GM19395 (cell line): ENCODE results near the gene SAMD4A.
"Not testable (repeated sequence)": the region's sequence is repeated elsewhere in the genome, so short reads cannot be mapped to it uniquely, and the experiment has no call there.

Experiments
- ATAC-seq: cut with Tn5 transposase; IDR thresholded peaks from one replicate; pipeline ENCODE4 v1.9.1; 2021; ENCODE audit warnings: mild to moderate bottlenecking, moderate library complexity; ENCODE audit not compliant: unreplicated experiment

Gene SAMD4A

GRCh38 chr14:54752611-54753010, 185.7 kb downstream of the SAMD4A start:
- not testable (repeated sequence) for ATAC-seq

- not testable (repeated sequence) for ATAC-seq
Measured at GRCh38 chr14:54753396-54753795, 186.5 kb downstream of the SAMD4A start.

- no peak for ATAC-seq
Measured at GRCh38 chr14:54754116-54754622, 187.2 kb downstream of the SAMD4A start.

GRCh38 chr14:54754623-54755386, 187.9 kb downstream of the SAMD4A start:
- ATAC-seq, result no peak

GRCh38 chr14:54756656-54757392, 189.9 kb downstream of the SAMD4A start:
- ATAC-seq, result no peak

GRCh38 chr14:54758041-54758440, 191.1 kb downstream of the SAMD4A start:
- ATAC-seq, result no peak

- no peak for ATAC-seq
Measured at GRCh38 chr14:54759982-54760585, 193.2 kb downstream of the SAMD4A start.

GRCh38 chr14:54760866-54761575, 194.1 kb downstream of the SAMD4A start:
- ATAC-seq, result no peak

GRCh38 chr14:54761835-54762234, 194.9 kb downstream of the SAMD4A start:
- no peak for ATAC-seq

GRCh38 chr14:54762296-54762695, 195.4 kb downstream of the SAMD4A start:
- ATAC-seq, result no peak

GRCh38 chr14:54763761-54764160, 196.8 kb downstream of the SAMD4A start:
- no peak for ATAC-seq

- no peak for ATAC-seq
Measured at GRCh38 chr14:54766276-54767138, 199.6 kb downstream of the SAMD4A start.

GRCh38 chr14:54767139-54767431, 200.2 kb downstream of the SAMD4A start:
- no peak for ATAC-seq

- no peak for ATAC-seq
Measured at GRCh38 chr14:54767450-54767849, 200.5 kb downstream of the SAMD4A start.

GRCh38 chr14:54768501-54769129, 201.7 kb downstream of the SAMD4A start:
- ATAC-seq, result no peak

- no peak for ATAC-seq
Measured at GRCh38 chr14:54769951-54770863, 203.3 kb downstream of the SAMD4A start.

- ATAC-seq, result no peak
Measured at GRCh38 chr14:54771411-54772027, 204.6 kb downstream of the SAMD4A start.

GRCh38 chr14:54772451-54772881, 205.5 kb downstream of the SAMD4A start:
- no peak for ATAC-seq
